ENCODE measurements around the gene SYT15.
"Not testable (repeated sequence)": the region's sequence is repeated elsewhere in the genome, so short reads cannot be mapped to it uniquely, and the experiment has no call there.

- TF ChIP-seq POLR2A, POLR2AphosphoS5 (IDR thresholded peaks at IDR 0.05; ENCODE audit: low read depth, low read length): not testable (repeated sequence)
Measured at GRCh38 chr10:46640005-46640404, 61.1 kb downstream of the SYT15 start.

Measured in GM12892 (cell line).